H9 (cell line): ENCODE results near the gene TMEM178B. TPM values are rescaled to one million over a fixed set of nuclear protein-coding genes. Genes with fewer than 3 reads are reported as not detected.

Source experiments
- DNase-seq: peaks from one replicate; pipeline ENCODE4 v3.0.0-alpha.2; 2017
- H2AFZ ChIP-seq: one replicate; pipeline ENCODE4 v1.6.1; 2013; ENCODE audit warnings: mild to moderate bottlenecking, low read length, control low read depth, moderate library complexity
- H2AK5ac ChIP-seq: 2 replicates; pipeline ENCODE4 v1.6.1; 2013; ENCODE audit warnings: low read length, control low read depth, mixed read lengths; ENCODE audit not compliant: insufficient read length
- H2BK120ac ChIP-seq: one replicate; pipeline ENCODE4 v1.6.1; 2013; ENCODE audit warnings: low read depth, mild to moderate bottlenecking, low read length, control low read depth, inconsistent platforms; ENCODE audit not compliant: poor library complexity, severe bottlenecking
- H2BK12ac ChIP-seq: 2 replicates; pipeline ENCODE4 v1.6.1; 2013; ENCODE audit warnings: low read length, control low read depth, mixed read lengths, low read depth; ENCODE audit not compliant: insufficient read length
- H2BK15ac ChIP-seq: 2 replicates; pipeline ENCODE4 v1.6.1; 2013; ENCODE audit warnings: low read depth, low read length, control low read depth
- H2BK20ac ChIP-seq: one replicate; pipeline ENCODE4 v1.6.1; 2013; ENCODE audit warnings: low read depth, mild to moderate bottlenecking, low read length, control low read depth, inconsistent platforms; ENCODE audit not compliant: poor library complexity, severe bottlenecking
- H2BK5ac ChIP-seq: 2 replicates; pipeline ENCODE4 v1.6.1; 2013; ENCODE audit warnings: low read length, control low read depth, mixed read lengths; ENCODE audit not compliant: insufficient read length
- H3K14ac ChIP-seq: 2 replicates; pipeline ENCODE4 v1.6.1; 2013; ENCODE audit warnings: low read length, control low read depth; ENCODE audit not compliant: insufficient read depth
- H3K18ac ChIP-seq: 2 replicates; pipeline ENCODE4 v1.6.1; 2013; ENCODE audit warnings: low read depth, mild to moderate bottlenecking, mixed read lengths, low read length, control low read depth; ENCODE audit not compliant: insufficient read length
- H3K23ac ChIP-seq: 2 replicates; pipeline ENCODE4 v1.6.1; 2013; ENCODE audit warnings: low read length, control low read depth, mixed read lengths, low read depth; ENCODE audit not compliant: insufficient read length
- H3K23me2 ChIP-seq: 2 replicates; pipeline ENCODE4 v1.6.1; 2013; ENCODE audit warnings: low read depth, mild to moderate bottlenecking, mixed read lengths, low read length, control low read depth; ENCODE audit not compliant: insufficient read length, poor library complexity, severe bottlenecking
- H3K27ac ChIP-seq: 2 replicates; pipeline ENCODE4 v1.5.1; 2013; ENCODE audit warnings: low read length, control low read depth, mixed read lengths, low read depth; ENCODE audit not compliant: insufficient read length
- H3K27me3 ChIP-seq: 2 replicates; pipeline ENCODE4 v1.6.1; 2013; ENCODE audit warnings: low read length, control low read depth, inconsistent platforms; ENCODE audit not compliant: insufficient read depth
- H3K4ac ChIP-seq: 2 replicates; pipeline ENCODE4 v1.6.1; 2013; ENCODE audit warnings: low read depth, mild to moderate bottlenecking, control low read depth, inconsistent platforms, low read length, moderate library complexity
- H3K4me1 ChIP-seq: 2 replicates; pipeline ENCODE4 v1.6.1; 2013; ENCODE audit warnings: low read length, control low read depth, inconsistent platforms; ENCODE audit not compliant: insufficient read depth
- H3K4me2 ChIP-seq: 2 replicates; pipeline ENCODE4 v1.6.1; 2013; ENCODE audit warnings: low read length, control low read depth, mixed read lengths; ENCODE audit not compliant: insufficient read length, insufficient read depth
- H3K56ac ChIP-seq: 2 replicates; pipeline ENCODE4 v1.6.1; 2013; ENCODE audit warnings: low read depth, mild to moderate bottlenecking, mixed read lengths, low read length, control low read depth; ENCODE audit not compliant: insufficient read length
- H3K79me1 ChIP-seq: 2 replicates; pipeline ENCODE4 v1.6.1; 2013; ENCODE audit warnings: low read depth, mild to moderate bottlenecking, moderate library complexity, low read length, control low read depth, inconsistent platforms; ENCODE audit not compliant: insufficient read depth, poor library complexity, severe bottlenecking
- H3K79me2 ChIP-seq: 2 replicates; pipeline ENCODE4 v1.6.1; 2013; ENCODE audit warnings: low read length, control low read depth, inconsistent platforms; ENCODE audit not compliant: insufficient read depth
- H3K9ac ChIP-seq: 2 replicates; pipeline ENCODE4 v1.6.1; 2013; ENCODE audit warnings: low read length, control low read depth, mixed read lengths; ENCODE audit not compliant: insufficient read length; ENCODE audit errors: extremely low read depth
- H3K9me3 ChIP-seq: one replicate; pipeline ENCODE4 v1.6.1; 2013; ENCODE audit warnings: low read depth, low read length, inconsistent platforms; ENCODE audit not compliant: control insufficient read depth
- H3T11ph ChIP-seq: one replicate; pipeline ENCODE4 v1.6.1; 2013; ENCODE audit warnings: mild to moderate bottlenecking, low read length, control low read depth, inconsistent platforms
- H4K20me1 ChIP-seq: one replicate; pipeline ENCODE4 v1.6.1; 2013; ENCODE audit not compliant: control insufficient read depth, insufficient read length, insufficient read depth
- H4K5ac ChIP-seq: 2 replicates; pipeline ENCODE4 v1.6.1; 2013; ENCODE audit warnings: low read depth, mild to moderate bottlenecking, mixed read lengths, low read length, control low read depth; ENCODE audit not compliant: insufficient read length
- H4K8ac ChIP-seq: replicated peaks from 2 replicates; pipeline ENCODE4 v1.6.1; 2013; ENCODE audit warnings: low read length, control low read depth, mixed read lengths, low read depth; ENCODE audit not compliant: insufficient read length
- H4K91ac ChIP-seq: 2 replicates; pipeline ENCODE4 v1.6.1; 2013; ENCODE audit warnings: low read depth, mild to moderate bottlenecking, moderate library complexity, mixed read lengths, low read length, control low read depth; ENCODE audit not compliant: insufficient read length
- H3K27ac Mint-ChIP-seq, 3 experiments: 2 replicates in 2 of 3; 3 replicates in 1 of 3; pipeline ENCODE4 v1.8.0; 2020 to 2021; ENCODE audit warnings: mixed read lengths in 3 of 3, mild to moderate bottlenecking in 1 of 3, moderate library complexity in 1 of 3
- H3K27me3 Mint-ChIP-seq: 2 replicates; pipeline ENCODE4 v1.8.0; 2021; ENCODE audit warnings: low read depth, mild to moderate bottlenecking, moderate library complexity, mixed read lengths
- H3K36me3 Mint-ChIP-seq, 3 experiments: 2 replicates in 2 of 3; 3 replicates in 1 of 3; pipeline ENCODE4 v1.8.0; 2020 to 2021; ENCODE audit warnings: low read depth in 3 of 3, mixed read lengths in 3 of 3; ENCODE audit not compliant: insufficient read depth in 1 of 3
- H3K4me1 Mint-ChIP-seq, 2 experiments: 2 replicates each; pipeline ENCODE4 v1.8.0; 2020; ENCODE audit warnings: mixed read lengths in 2 of 2
- H3K4me3 Mint-ChIP-seq, 2 experiments: 2 replicates in 1 of 2; 3 replicates in 1 of 2; pipeline ENCODE4 v1.8.0; 2020 to 2021; ENCODE audit warnings: mild to moderate bottlenecking in 2 of 2, mixed read lengths in 2 of 2, moderate library complexity in 1 of 2
- H3K9me3 Mint-ChIP-seq, 2 experiments: 2 replicates in 1 of 2; 3 replicates in 1 of 2; pipeline ENCODE4 v1.8.0; 2020; ENCODE audit warnings: mild to moderate bottlenecking in 2 of 2, mixed read lengths in 2 of 2, moderate library complexity in 1 of 2
- CTCF ChIP-seq: fragments of 200-600 bp; sonication (generic); conservative IDR thresholded peaks from 3 replicates; pipeline ENCODE4 v1.8.0; 2021; ENCODE audit warnings: antibody characterized with exemption, mild to moderate bottlenecking
- WGBS: extraction: QIAGEN DNeasy Blood & Tissue Kit; methylation state at CpG from one replicate; pipeline ENCODE4 v1.1.7; 2013; ENCODE audit warnings: missing lambda C conversion rate, low lambda C conversion rate, mixed read lengths; ENCODE audit not compliant: insufficient read length; ENCODE audit errors: extremely low coverage; 5-methylcytosine and 5-hydroxymethylcytosine counted together
- total RNA-seq: library from RNA; stranded (reverse); gene quantifications from 2 replicates; pipeline ENCODE4 v1.2.1, GENCODE V29; 2021

TMEM178B gene
- total RNA-seq, 1 experiment from 2014 or later, result 11.3 TPM

- no CpG with 5 or more reads among the region's 2 CpGs for WGBS
- H3K79me2 ChIP-seq, result no peaks in the 10 kb centered on the region
Measured at GRCh38 chr7:141349804-141350203, 275.9 kb downstream of the TMEM178B start.

More at GRCh38 chr7:141349804-141350203, 275.9 kb downstream of the TMEM178B start:
- Histone ChIP-seq H3K23me2 (no peaks in the 10 kb centered on the region), H3K4me1 (no peaks in the 10 kb centered on the region; the same call in 1 of the 2 replicates), H3K9me3 (no peaks in the 10 kb centered on the region), H3K9ac (no peak overlapping the region), H3K27me3 (no peaks in the 10 kb centered on the region), H2BK12ac (no peak overlapping the region), H3T11ph (no peak overlapping the region), H2AFZ (no peak overlapping the region), H2BK5ac (no peak overlapping the region), H4K91ac (no peak overlapping the region), H4K8ac (no peak overlapping the region), H3K14ac (no peak overlapping the region), H3K56ac (no peak overlapping the region), H3K4ac (no peak overlapping the region), H4K5ac (no peak overlapping the region), H3K23ac (no peak overlapping the region), H3K4me2 (no peak overlapping the region), H2BK20ac (no peak overlapping the region), H2BK15ac (no peak overlapping the region), H3K27ac (no peak overlapping the region), H2AK5ac (no peak overlapping the region), H3K79me1 (no peaks in the 10 kb centered on the region), H2BK120ac (no peak overlapping the region), H3K18ac (no peak overlapping the region), H4K20me1 (no peaks in the 10 kb centered on the region)
- Mint-ChIP-seq H3K4me1 (peaks cover 7 to 9% of the 10 kb centered on the region in 2 experiments), H3K27ac (no peak overlapping the region), H3K4me3 (no peak overlapping the region), H3K9me3 (no peaks in the 10 kb centered on the region), H3K27me3 (no peaks in the 10 kb centered on the region), H3K36me3 (no peaks in the 10 kb centered on the region; a peak in 1 of 7 replicates)
- no peak for TF ChIP-seq CTCF
- DNase-seq, result no peak
